ENCODE measurements around the gene USP32. TPM values are rescaled to one million over a fixed set of nuclear protein-coding genes. Genes with fewer than 3 reads are reported as not detected.

Gene USP32
- total and polyA plus RNA-seq, 8 donors, result 7.7 to 25.5 (median 15.8) TPM

DNA sequence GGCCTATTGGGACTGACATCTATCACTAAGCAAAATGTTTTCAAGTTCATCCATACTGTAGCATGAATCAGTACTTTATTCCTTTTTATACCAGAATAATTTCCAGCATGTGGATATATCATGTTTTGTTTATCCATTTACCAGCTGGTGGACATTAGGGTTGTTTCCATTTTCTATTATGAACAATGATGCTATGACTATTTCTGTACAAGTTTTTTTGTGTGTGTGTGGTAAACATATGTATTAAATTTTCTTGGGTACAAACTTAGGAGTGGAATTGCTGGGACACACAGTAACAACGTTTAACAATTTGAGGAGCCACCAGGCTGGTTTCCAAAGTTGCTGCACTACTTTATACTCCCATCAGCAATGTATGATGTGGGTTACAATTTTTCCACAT lies 91.0 kb downstream of the USP32 start:
- intact Hi-C loops (cut with DNase I), result no loop called here
- WGBS, 2 donors, result 65 to 87% methylated on average over 1 of the region's 1 CpG
- no peak for FAIRE-seq
- H3K36me3 ChIP-seq, result no peaks in the 10 kb centered on the region
- H3K4me1 ChIP-seq, result peaks cover 2 to 20% (median 10%) of the 10 kb centered on the region in 3 donors
- ATAC-seq, result no peak
- H3K27ac ChIP-seq, result no peak overlapping the region
- no peak overlapping the region for H3K4me3 ChIP-seq
- no peaks in the 10 kb centered on the region for H3K27me3 ChIP-seq
- DNase-seq, result no peak
- no peaks in the 10 kb centered on the region for H3K9me3 ChIP-seq
- TF ChIP-seq, protein P1, sequence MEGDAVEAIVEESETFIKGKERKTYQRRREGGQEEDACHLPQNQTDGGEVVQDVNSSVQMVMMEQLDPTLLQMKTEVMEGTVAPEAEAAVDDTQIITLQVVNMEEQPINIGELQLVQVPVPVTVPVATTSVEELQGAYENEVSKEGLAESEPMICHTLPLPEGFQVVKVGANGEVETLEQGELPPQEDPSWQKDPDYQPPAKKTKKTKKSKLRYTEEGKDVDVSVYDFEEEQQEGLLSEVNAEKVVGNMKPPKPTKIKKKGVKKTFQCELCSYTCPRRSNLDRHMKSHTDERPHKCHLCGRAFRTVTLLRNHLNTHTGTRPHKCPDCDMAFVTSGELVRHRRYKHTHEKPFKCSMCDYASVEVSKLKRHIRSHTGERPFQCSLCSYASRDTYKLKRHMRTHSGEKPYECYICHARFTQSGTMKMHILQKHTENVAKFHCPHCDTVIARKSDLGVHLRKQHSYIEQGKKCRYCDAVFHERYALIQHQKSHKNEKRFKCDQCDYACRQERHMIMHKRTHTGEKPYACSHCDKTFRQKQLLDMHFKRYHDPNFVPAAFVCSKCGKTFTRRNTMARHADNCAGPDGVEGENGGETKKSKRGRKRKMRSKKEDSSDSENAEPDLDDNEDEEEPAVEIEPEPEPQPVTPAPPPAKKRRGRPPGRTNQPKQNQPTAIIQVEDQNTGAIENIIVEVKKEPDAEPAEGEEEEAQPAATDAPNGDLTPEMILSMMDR (IDR thresholded peaks at IDR 0.05), result no peak

DNA sequence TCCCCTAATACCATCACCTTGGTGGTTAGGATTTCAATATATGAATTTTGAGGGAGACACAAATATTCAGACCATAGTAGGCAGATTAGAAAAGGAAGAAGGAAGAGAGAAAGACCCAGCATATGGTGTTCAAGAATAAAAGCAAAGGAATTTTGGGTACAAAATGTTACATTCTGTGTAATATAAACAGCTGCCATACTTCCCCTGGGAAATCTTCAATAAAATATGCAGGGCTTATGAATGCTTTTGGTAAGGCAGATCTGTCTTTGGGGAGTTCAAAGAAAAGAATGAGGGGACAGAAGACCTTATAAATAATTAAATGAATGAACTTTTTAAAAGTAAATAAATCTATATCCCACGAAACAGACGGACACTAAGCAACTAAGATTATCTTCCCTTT lies 91.9 kb downstream of the USP32 start:
- ATAC-seq (no peak), DNase-seq (no peak), FAIRE-seq (no peak)
- H3K36me3 ChIP-seq, result no peaks in the 10 kb centered on the region
- H3K27ac ChIP-seq, result no peak overlapping the region
- H3K4me3 ChIP-seq, result no peak overlapping the region
- H3K9me3 ChIP-seq, result no peaks in the 10 kb centered on the region
- H3K4me1 ChIP-seq, result peaks cover 2 to 20% (median 10%) of the 10 kb centered on the region in 3 donors
- 68 to 69% methylated on average over 2 of the region's 2 CpGs for WGBS, 2 donors
- TF ChIP-seq, protein P1 (IDR thresholded peaks at IDR 0.05), result no peak
- intact Hi-C loops (cut with DNase I), result no loop called here
- no peaks in the 10 kb centered on the region for H3K27me3 ChIP-seq

DNA sequence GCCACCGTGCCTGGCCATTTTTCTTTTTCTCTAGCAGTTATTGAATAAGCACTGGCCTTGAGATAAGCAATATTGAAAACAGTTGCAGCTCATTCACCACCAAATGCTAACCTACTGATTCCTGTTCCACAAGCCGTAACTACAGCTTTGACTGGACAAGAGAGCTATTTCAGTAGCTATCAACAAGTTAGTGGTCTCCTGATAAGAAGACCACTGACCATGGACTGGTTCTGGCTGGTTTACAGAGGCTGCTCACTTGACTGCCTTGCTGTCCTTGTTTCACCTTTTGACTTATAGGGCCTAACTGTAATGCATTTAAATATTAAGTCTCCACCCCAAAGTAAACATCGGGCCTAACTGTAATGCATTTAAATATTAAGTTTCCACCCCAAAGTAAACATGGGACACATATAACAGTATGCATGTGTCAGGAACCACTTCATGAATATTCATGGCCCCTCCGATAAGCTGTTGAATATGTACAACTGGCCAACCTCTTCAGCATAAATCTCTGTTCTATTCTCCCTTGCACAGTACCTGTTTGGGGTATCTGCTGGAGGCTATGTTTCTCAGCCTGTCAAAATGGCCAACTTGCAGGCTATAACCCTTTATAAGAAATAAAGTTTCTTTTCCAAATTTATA lies 94.1 kb downstream of the USP32 start:
- no peaks in the 10 kb centered on the region for H3K27me3 ChIP-seq
- WGBS, 2 donors, result 67 to 70% methylated on average over 4 of the region's 4 CpGs
- TF ChIP-seq, protein P1 (IDR thresholded peaks at IDR 0.05), result no peak
- FAIRE-seq (no peak), DNase-seq (no peak), ATAC-seq (no peak)
- H3K36me3 ChIP-seq, result no peaks in the 10 kb centered on the region
- H3K9me3 ChIP-seq, result no peaks in the 10 kb centered on the region
- intact Hi-C loops (cut with DNase I), result no loop called here
- peaks cover 2 to 10% (median 2%) of the 10 kb centered on the region in 3 donors for H3K4me1 ChIP-seq
- H3K27ac ChIP-seq, result no peak overlapping the region
- no peak overlapping the region for H3K4me3 ChIP-seq

DNA sequence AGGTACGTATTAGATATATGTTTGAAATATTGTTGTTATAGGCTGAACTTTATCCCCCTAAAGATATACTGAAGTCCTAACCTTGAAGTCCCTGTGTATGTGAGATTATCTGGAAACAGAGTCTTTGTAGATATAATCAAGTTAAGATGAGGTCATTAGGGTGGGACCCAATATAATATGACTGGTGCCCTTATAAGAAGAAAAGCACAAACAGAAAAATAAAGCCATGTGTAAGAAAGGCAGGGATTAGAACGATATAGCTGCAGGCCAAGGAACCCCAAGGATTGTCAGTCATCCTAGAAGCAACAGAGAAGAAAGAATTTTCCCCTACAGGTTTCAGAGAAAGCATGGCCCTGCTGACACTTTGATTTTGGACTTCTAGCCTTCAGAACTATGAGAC lies 95.8 kb downstream of the USP32 start:
- intact Hi-C loops (cut with DNase I), result no loop called here
- no peak for FAIRE-seq
- TF ChIP-seq, protein P1 (IDR thresholded peaks at IDR 0.05), result no peak

DNA sequence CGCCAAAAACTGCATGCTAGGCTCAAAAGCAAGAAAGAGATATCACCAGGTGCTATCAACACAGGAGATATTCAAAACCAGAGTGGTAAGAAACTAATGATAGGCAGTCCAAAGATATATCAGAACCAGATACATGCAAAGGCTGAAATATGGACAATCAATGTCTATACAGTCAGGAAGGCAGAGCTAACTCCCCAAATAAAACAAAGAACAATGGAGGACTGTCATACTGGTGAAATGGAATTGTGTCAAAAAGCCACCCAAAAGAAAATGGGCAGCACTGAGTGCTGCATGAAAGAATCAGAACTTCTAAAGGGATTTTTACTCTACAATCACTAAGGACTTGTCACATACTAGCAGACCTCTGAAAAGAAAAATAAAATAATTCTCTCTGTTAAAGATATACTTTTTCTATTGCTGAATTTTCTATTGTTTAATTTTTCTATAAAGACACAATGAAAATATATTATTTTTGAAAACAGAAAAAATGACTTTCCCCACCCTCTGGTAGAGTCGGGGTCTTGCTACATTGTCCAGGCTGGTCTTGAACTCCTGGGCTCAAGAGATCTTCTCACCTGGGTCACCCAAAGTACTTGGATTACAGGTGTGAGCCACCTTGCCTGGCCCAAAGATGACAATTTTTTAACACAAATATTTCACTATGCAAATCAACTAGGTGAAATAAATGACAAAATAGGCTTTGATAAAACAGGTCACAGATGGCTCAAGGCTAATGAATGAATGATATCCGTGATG lies 98.2 kb downstream of the USP32 start:
- DNase-seq (no peak), ATAC-seq (no peak), FAIRE-seq (no peak)
- Histone ChIP-seq H3K4me1 (no peaks in the 10 kb centered on the region), H3K27me3 (no peaks in the 10 kb centered on the region), H3K4me3 (no peak overlapping the region), H3K36me3 (no peaks in the 10 kb centered on the region), H3K9me3 (no peaks in the 10 kb centered on the region), H3K27ac (no peak overlapping the region)
- WGBS, 2 donors, result 85 to 88% methylated on average over 3 of the region's 3 CpGs
- intact Hi-C loops (cut with DNase I), result no loop called here
- TF ChIP-seq, protein P1 (IDR thresholded peaks at IDR 0.05), result no peak

More for the DNA sequence above, 95.8 kb downstream of the USP32 start:
- Histone ChIP-seq H3K36me3 (no peaks in the 10 kb centered on the region), H3K27ac (no peak overlapping the region), H3K9me3 (no peaks in the 10 kb centered on the region), H3K4me3 (no peak overlapping the region), H3K27me3 (no peaks in the 10 kb centered on the region), H3K4me1 (no peaks in the 10 kb centered on the region)
- WGBS, 2 donors, result 74 to 75% methylated on average over 2 of the region's 2 CpGs
- DNase-seq, result no peak
- no peak for ATAC-seq
